Endothelial cell of umbilical vein (primary cell): Measurements from ENCODE around the gene PRKRIP1. TPM values are rescaled to one million over a fixed set of nuclear protein-coding genes. Genes with fewer than 3 reads are reported as not detected.

Experiments
- BruUV-seq: library from RNA; stranded (reverse); fragments of 400-500 nt; replicated peaks from 2 replicates; lab custom pipeline; 2021; lab: Mats Ljungman, UMichigan
- CTCF ChIA-PET: fragments of 300-600, 350-600 bp; sonication (Branson Sonifier 250); formaldehyde crosslinking; loops from one replicate; lab custom pipeline; 2021; ENCODE audit warnings: antibody characterized with exemption, inconsistent platforms; lab: Charles Lee
- POLR2A ChIA-PET: fragments of 300-600, 350-600 bp; sonication (Branson Sonifier 250); formaldehyde crosslinking; loops from one replicate; lab custom pipeline; 2021; ENCODE audit warnings: antibody characterized with exemption, inconsistent platforms; lab: Charles Lee
- DNase-seq: peaks from one replicate; pipeline ENCODE4 v3.0.0-alpha.2; 2011; ENCODE audit warnings: low read depth, low spot score
- FAIRE-seq: peaks from 2 replicates; lab custom pipeline; 2011; peaks lifted over from hg19 to GRCh38; lab: Jason Lieb, UNC
- H2AFZ ChIP-seq: 2 replicates; pipeline ENCODE4 v1.6.0; 2012; ENCODE audit warnings: low read depth, low read length, control low read depth, inconsistent platforms
- H3K27ac ChIP-seq: 2 replicates; pipeline ENCODE4 v1.5.1; 2011; ENCODE audit warnings: low read depth, mild to moderate bottlenecking, control low read depth, low read length, moderate library complexity; ENCODE audit not compliant: insufficient read depth
- H3K27me3 ChIP-seq, 2 experiments: 2 replicates each; pipeline versions ENCODE4 v1.6.0 to v1.6.1; 2011; ENCODE audit warnings: low read length in 2 of 2, mixed read lengths in 1 of 2; ENCODE audit not compliant: control insufficient read depth in 2 of 2, insufficient read depth in 2 of 2
- H3K36me3 ChIP-seq, 2 experiments: 2 replicates in 1 of 2; 3 replicates in 1 of 2; pipeline ENCODE4 v1.5.1; 2011; ENCODE audit warnings: low read length in 2 of 2, mild to moderate bottlenecking in 1 of 2, moderate library complexity in 1 of 2; ENCODE audit not compliant: control insufficient read depth in 2 of 2, insufficient read depth in 2 of 2; ENCODE audit errors: extremely low read depth in 1 of 2
- H3K4me1 ChIP-seq: 3 replicates; pipeline ENCODE4 v1.5.1; 2011; ENCODE audit warnings: mild to moderate bottlenecking, low read length; ENCODE audit not compliant: control insufficient read depth, insufficient read depth; ENCODE audit errors: extremely low read depth
- H3K4me2 ChIP-seq: 2 replicates; pipeline ENCODE4 v1.6.1; 2011; ENCODE audit warnings: low read length, control low read depth, mixed read lengths; ENCODE audit not compliant: insufficient read depth
- H3K4me3 ChIP-seq, 3 experiments: fragments of 200-600 bp in 1 of 3; sonication (generic), shearing (Covaris generic) in 1 of 3; replicated peaks in 1 of 3; 2 replicates each; pipeline ENCODE4 v1.5.1; 2011 to 2016; ENCODE audit warnings: control low read depth in 3 of 3, low read length in 3 of 3, mild to moderate bottlenecking in 2 of 3, inconsistent platforms in 1 of 3, low read depth in 1 of 3, moderate library complexity in 1 of 3; ENCODE audit not compliant: insufficient read depth in 1 of 3
- H3K79me2 ChIP-seq: 2 replicates; pipeline ENCODE4 v1.6.0; 2012; ENCODE audit warnings: low read length, inconsistent platforms; ENCODE audit not compliant: control insufficient read depth, insufficient read depth
- H3K9ac ChIP-seq: replicated peaks from 2 replicates; pipeline ENCODE3; 2011; ENCODE audit warnings: low read length, control low read depth; ENCODE audit not compliant: insufficient read depth; ENCODE audit errors: extremely low read depth
- H3K9me1 ChIP-seq: replicated peaks from 3 replicates; pipeline ENCODE4 v1.6.0; 2011; ENCODE audit warnings: mild to moderate bottlenecking, low read length; ENCODE audit not compliant: control insufficient read depth, insufficient read depth; ENCODE audit errors: extremely low read depth
- H3K9me3 ChIP-seq: replicated peaks from 2 replicates; pipeline ENCODE4 v1.5.1; 2012; ENCODE audit warnings: low read length, inconsistent platforms; ENCODE audit not compliant: control insufficient read depth, insufficient read depth
- H4K20me1 ChIP-seq: replicated peaks from 2 replicates; pipeline ENCODE3; 2011; ENCODE audit warnings: mild to moderate bottlenecking, low read length; ENCODE audit not compliant: control insufficient read depth, insufficient read depth; ENCODE audit errors: extremely low read depth
- CTCF ChIP-seq, 2 donors: IDR thresholded peaks; 1 replicate in 1 of 2; 2 replicates in 1 of 2; pipeline ENCODE4 v1.5.1; 2011; ENCODE audit warnings: low read length in 2 of 2, mild to moderate bottlenecking in 2 of 2, moderate library complexity in 2 of 2, control low read depth in 1 of 2, inconsistent platforms in 1 of 2, low read depth in 1 of 2; ENCODE audit not compliant: insufficient read depth in 1 of 2; ENCODE audit errors: extremely low read depth in 1 of 2
- EZH2 ChIP-seq: IDR thresholded peaks from 2 replicates; pipeline ENCODE4 v1.6.1; 2012; ENCODE audit warnings: borderline replicate concordance, low read depth, mild to moderate bottlenecking, moderate library complexity, low read length, inconsistent platforms; ENCODE audit not compliant: severe bottlenecking
- FOS ChIP-seq: IDR thresholded peaks from 2 replicates; pipeline ENCODE4 v1.6.1; 2011; ENCODE audit warnings: mild to moderate bottlenecking, low read length, moderate library complexity, borderline replicate concordance; ENCODE audit not compliant: insufficient read depth
- GATA2 ChIP-seq: IDR thresholded peaks from 2 replicates; pipeline ENCODE4 v1.7.0; 2011; ENCODE audit warnings: low read depth, mild to moderate bottlenecking, moderate library complexity, mixed read lengths, low read length; ENCODE audit not compliant: insufficient read length, insufficient read depth
- JUN ChIP-seq: IDR thresholded peaks from 2 replicates; pipeline ENCODE4 v1.6.1; 2011; ENCODE audit warnings: borderline replicate concordance, low read depth; ENCODE audit not compliant: insufficient read length, insufficient read depth
- MYC ChIP-seq: IDR thresholded peaks from one replicate; pipeline ENCODE4 v1.6.1; 2011; ENCODE audit warnings: mild to moderate bottlenecking, low read depth, low read length
- POLR2A ChIP-seq: IDR thresholded peaks from 2 replicates; pipeline ENCODE4 v1.6.1; 2012; ENCODE audit warnings: low read depth, mild to moderate bottlenecking, control low read depth, low read length
- POLR2AphosphoS5 ChIP-seq: IDR thresholded peaks from 2 replicates; pipeline ENCODE4 v1.6.1; 2012; ENCODE audit warnings: low read depth, mild to moderate bottlenecking, control low read depth, low read length, moderate library complexity; ENCODE audit not compliant: insufficient read depth
- dilution Hi-C: fragments of 300-500 bp; cut with MboI; formaldehyde crosslinking; loops from one replicate; pipeline ENCODE4 v1.15.0; 2019; ENCODE audit warnings: low sequenced_read_pairs; ENCODE audit not compliant: extremely low pct_ligation_motif_present
- intact Hi-C: fragments of 100-400 bp; cut with micrococcal nuclease; formaldehyde crosslinking; loops from one replicate; pipeline ENCODE4 v1.10.0; 2022
- polyA plus RNA-seq, 4 experiments: library from polyadenylated mRNA; depleted of rRNA in 3 of 4; stranded (reverse) in 3 of 4; unstranded in 1 of 4; fragments of >200 nt; gene quantifications; 2 replicates each; pipeline versions ENCODE4 v1.2.1 to v1.2.3, GENCODE V29; 2011 to 2012; ENCODE audit warnings: missing spikeins in 1 of 4
- total RNA-seq: library from RNA; stranded (reverse); gene quantifications from 2 replicates; pipeline ENCODE4 v1.2.3, GENCODE V29; 2021
- TF ChIP-seq, protein P1 (sequence below): IDR thresholded peaks from 2 replicates; pipeline ENCODE4 v1.6.1; 2011; ENCODE audit not compliant: insufficient read depth, insufficient read length

PRKRIP1 gene
- total and polyA plus RNA-seq, 2 donors (not counting 3 experiments of a cell fraction or from before 2014, with no cell fraction given): 16.1 to 26.1 TPM

GRCh38 chr7:102410123-102410522 lies 14.0 kb downstream of the PRKRIP1 start:
- H4K20me1 ChIP-seq: no peaks in the 10 kb centered on the region
- no TSS peak for BruUV-seq
- intact Hi-C loops (no loop called here), dilution Hi-C loops (no loop called here)
- no peak overlapping the region for H2AFZ ChIP-seq
- no peaks in the 10 kb centered on the region for H3K27me3 ChIP-seq
- H3K4me2 ChIP-seq: no peak overlapping the region
- H3K79me2 ChIP-seq: no peaks in the 10 kb centered on the region
- peaks cover 13 to 31% of the 10 kb centered on the region in 2 experiments for H3K36me3 ChIP-seq
- H3K9me1 ChIP-seq: no peaks in the 10 kb centered on the region
- H3K9ac ChIP-seq: no peak overlapping the region
- FAIRE-seq (no peak), DNase-seq (no peak)
- H3K4me1 ChIP-seq: no peaks in the 10 kb centered on the region
- no peak overlapping the region for H3K27ac ChIP-seq
- TF ChIP-seq POLR2A: no peak
- TF ChIP-seq JUN: no peak
- TF ChIP-seq FOS: no peak
- TF ChIP-seq, protein P1, sequence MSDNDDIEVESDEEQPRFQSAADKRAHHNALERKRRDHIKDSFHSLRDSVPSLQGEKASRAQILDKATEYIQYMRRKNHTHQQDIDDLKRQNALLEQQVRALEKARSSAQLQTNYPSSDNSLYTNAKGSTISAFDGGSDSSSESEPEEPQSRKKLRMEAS: no peak
- TF ChIP-seq CTCF (IDR thresholded peaks at IDR 0.05; ENCODE audit: extremely low read depth in 1 of 2, insufficient read depth in 1 of 2, low read depth in 1 of 2, low read length in 2 of 2): no peak
- no peak for TF ChIP-seq MYC
- TF ChIP-seq GATA2: no peak
- no peak for TF ChIP-seq POLR2AphosphoS5
- no peak for TF ChIP-seq EZH2
- H3K4me3 ChIP-seq: no peak overlapping the region
- POLR2A ChIA-PET: no interaction called here
- CTCF ChIA-PET: no interaction called here
- H3K9me3 ChIP-seq: no peaks in the 10 kb centered on the region
